HUDEP-2 (cell line): ENCODE results near the gene ZSWIM4.

Experiments
- DNase-seq, 76 experiments: peaks; one replicate each; lab custom pipeline; 2025; ENCODE audit not compliant: unreplicated experiment in 76 of 76; lab: John Stamatoyannopoulos, UW

Gene ZSWIM4

DNA sequence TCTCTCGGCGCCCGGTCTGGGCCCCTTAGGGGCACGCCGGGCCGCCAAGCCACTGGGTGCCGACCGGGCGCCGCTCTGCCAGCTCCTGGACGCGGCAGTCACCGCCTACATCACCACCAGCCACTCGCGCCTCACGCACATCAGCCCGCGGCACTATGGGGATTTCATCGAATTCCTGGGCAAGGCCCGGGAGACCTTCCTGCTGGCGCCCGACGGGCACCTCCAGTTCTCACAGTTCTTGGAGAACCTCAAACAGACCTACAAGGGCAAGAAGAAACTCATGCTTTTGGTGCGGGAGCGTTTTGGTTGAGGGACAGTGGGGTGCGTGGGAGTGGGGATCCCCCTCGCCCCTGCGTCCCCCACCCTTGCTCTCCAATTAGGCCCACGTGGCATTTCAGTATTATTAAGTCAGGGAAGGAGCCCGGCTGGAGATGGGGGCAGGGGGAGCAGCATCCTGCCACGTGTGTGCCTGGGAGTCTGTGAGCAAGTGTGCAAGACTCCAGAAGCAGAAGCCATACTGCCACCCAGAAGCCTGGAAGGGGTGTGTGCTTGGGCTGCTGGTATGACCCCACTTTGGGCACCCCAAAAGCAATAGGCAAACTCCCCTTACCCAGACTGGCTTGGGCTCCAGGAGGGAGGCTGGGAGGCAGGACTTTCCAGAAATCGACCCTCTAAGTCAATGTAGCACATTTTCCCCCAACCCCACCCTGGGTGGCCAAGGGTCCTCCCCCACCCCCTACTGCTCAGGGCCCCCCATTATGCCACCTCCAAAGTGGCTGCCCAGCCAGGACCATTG is 35.7 kb downstream of the ZSWIM4 start:
- no peak for DNase-seq

DNA sequence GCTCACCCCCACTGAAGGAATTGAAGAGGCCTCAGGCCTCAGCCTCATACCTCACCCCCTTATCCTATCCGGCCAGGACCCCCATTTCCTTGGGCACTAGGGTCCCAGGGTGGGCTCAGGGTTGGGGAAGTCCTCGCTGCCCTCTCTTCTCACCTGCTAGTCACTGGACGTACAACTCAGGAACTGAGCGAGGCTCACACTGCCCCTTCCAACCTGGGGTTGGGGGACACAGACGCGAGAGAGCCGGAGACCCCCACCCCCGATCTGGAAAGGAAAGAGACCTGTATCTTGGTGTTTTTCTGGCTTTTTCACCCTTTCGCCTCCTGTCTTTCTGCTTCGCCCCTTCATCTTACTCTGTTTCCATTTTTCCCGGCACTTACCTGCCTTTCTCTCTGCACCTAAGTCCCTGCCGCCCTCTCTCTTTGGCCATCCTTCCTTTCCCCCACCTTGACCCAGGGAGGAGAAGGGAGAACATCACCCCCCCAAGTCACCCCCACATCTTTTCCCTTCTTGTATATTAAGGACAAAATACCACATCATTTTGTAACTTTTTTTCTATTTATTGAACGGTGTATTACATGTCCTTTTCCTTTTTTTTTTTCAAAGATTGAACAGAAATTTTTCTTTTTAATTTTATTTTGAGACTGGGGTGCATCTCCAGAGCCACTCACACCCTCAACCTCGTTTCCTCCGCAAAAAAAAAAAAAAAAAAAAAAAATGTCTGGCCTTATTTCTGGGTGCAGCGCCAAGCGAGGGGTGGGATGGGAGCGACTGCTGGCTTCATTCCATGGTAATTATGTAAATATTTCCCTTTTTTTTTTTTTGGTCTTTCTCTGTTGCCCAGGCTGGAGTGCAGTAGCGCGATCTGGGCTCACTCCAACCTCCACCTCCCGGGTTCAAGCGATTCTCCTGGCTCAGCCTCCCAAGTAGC is 36.6 kb downstream of the ZSWIM4 start:
- no peak for DNase-seq

GRCh38 chr19:13833330-13834243 is 38.3 kb downstream of the ZSWIM4 start:
- peak in 73 of 76 experiments; percentile 50 to 97 (median 91) for DNase-seq

DNA sequence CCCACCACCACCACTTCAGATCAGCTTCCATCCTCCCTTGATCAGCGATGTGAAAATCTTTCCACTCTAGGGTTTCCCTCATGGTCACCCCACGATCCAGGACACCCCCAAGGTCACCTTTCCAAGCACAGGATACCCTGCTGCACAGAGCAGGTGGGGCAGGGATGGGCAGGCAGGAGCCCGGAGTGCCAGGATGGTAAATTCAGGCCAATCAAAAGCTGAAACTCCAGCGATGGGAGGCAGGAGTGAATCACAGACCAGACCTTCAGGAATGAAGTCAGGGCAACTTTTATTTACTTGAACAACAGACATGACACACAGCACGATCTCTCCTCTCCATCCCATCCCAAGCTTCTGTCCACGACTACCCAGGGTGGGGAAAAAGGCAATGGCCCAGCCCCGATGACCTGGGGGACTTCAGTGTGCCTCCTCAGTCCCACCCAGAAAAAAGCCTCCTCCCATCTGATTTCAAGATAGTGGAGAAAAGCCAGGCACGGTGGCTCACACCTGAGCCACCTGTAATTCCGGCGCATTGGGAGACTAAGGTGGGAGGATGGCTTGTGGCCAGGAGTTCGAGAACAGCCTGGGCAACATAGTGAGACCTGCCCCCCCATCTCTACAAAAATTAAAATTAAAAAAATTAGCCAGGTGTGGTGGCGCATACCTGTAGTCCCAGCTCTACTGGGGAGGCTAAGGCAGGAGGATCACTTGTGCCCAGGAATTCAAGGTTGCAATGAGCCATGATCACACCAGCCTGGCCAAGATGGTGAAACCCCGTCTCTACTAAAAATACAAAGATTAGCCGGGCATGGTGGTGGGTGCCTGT is 39.2 kb downstream of the ZSWIM4 start:
- DNase-seq, result peak in 2 of 76 experiments; percentile 15 to 19

GRCh38 chr19:13835791-13836723 is 40.8 kb downstream of the ZSWIM4 start:
- peak in 23 of 76 experiments; percentile 18 to 77 (median 37) for DNase-seq

DNA sequence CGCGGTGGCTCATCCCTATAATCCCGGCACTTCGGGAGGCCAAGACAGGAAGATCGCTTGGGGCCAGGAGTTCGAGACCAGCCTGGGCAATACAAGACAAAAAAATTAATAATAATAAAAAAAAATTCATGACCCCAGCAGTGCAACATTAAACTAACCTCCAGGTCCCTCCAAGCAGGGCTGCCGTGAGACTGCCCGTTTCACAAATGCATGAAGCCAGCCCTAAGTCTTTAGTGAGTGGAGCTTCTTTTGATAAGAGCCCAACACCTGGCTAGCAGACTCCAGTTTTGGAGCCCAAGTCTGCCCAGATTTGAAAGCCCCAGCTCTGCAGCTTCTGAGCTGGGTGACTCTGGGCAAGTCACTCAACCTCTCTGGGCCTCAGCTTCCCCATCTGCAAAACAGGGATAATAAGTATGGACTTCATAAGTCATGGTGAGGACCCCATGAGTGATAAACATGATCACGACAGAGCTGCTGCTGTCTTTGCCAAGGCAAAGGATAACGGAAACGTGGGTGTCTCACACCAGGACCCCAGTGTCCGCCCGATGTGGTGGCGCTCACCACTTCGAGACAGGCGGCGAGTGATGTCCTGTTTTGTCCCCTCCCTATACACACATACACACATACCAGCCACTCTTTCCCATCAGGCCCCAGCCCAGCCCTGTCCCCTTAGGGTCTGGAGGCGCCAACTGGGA is 43.3 kb downstream of the ZSWIM4 start:
- DNase-seq, result no peak

DNA sequence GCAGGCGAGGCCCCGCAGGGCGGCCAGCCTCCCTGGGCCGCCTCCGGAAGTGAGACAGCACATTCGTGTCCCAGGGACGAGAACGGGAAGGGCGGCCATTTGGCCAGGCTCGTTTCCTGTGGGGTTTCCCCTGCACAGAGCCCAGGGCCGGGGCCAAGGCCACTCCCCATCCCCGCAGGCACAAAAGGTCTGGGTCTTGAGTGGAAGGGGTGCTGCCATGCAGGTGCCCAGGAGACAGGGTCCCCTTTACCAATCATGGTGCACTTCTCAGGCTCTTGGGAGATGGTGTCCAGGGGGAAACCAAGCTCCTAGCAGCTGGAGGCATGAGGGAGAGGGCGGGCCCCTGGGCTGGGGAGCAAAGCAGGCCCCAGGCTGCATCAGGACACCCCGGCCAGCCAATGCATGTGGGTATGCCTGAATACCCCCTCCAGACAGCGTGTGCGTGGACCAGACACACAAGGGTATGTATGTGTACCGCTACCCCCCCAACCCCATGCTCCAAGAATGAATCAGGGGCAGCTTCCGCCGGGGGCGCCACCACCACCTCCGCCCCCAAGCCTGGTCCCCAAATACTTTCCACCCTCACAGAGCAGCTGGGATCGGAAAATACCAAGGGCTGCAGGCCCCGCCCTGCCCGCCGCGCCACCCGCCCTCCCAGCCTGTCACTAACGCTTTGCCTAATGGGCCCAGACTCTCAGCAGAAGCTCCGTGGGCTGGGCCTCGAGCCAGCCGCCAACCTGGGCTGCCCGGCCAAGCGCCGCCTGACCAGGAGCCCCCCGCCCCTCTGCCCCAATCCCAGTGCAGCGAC is 44.1 kb downstream of the ZSWIM4 start:
- peak in 71 of 76 experiments; percentile 46 to 96 (median 82) for DNase-seq

DNA sequence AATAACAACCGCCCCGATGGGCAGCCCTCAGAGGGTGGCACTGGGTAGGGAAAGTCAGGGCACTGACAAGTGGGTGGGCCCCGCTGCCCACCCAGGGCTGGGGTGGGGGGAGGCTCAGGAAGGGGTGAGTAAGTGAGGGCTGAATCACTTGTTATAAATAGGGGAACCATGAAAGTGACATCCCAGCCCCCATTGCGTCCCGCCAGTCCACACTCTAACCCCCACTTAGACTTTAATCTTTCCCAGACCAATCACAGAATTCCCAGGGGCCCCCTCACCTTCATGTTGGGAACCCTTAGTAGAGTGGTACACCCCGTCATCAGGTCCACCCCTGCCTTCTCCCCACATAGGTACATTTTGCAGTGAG is 44.7 kb downstream of the ZSWIM4 start:
- DNase-seq, result no peak

- DNase-seq, result peak in 65 of 76 experiments; percentile 33 to 94 (median 71)
Observed at GRCh38 chr19:13840305-13841085, 45.3 kb downstream of the ZSWIM4 start.

GRCh38 chr19:13841086-13841961 is 46.1 kb downstream of the ZSWIM4 start:
- peak in 61 of 76 experiments; percentile 26 to 86 (median 62) for DNase-seq

DNA sequence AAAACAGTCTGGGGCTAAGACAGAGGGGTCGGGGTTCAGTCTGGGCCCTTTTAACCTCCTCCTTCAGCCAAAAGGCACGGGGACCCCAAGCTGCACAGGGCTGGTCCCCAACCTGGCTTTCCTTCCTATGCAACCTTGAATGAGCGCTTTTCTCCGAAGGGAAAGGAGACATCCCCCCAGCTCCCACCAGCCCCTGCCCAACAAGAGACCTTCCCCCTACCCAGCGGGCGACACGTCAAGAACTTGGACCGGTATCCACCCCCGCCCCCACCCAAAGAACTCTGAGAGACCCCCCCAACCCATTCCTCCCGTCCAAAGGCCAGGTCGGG is 46.7 kb downstream of the ZSWIM4 start:
- peak in 6 of 76 experiments; percentile 35 to 66 (median 54) for DNase-seq

DNA sequence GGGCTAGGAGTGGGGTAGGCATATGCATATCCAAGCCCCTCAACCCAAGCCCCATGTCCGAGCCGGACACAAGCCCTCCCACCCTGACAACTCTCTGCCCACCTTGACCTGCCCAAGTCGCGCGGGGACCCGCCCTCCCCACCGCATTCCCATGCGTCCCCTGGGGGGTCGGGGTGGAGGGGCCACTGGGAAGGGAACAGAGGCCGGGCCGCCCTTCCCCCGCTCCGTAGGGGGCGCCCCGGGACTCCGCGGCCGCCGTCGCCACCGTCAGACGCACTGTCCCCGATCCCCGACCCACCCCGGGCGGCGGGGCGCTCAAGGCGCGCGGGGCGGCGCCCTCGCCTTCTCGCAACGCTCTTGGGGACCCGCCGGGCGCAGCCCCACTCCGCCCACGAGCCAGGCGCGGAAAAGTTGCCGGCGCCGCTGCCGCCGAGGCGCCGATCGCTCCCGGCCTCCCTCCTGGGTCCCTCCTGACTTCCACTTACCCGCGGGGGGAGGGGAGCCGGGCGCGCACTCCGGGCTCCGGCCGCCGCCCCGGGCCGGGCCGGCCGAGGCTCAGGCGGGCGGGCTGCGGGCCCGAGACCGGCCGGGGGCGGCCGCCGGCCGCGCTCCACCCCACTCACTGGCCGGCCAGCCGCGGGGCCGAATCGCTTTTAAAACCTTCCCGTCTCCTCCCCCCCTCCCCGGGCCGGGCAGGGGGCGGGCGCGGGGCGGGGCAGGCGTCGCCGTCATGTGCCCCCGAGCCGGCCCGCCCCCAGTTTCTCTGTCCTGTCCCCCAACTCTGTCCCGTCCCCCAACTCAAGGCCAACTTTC is 47.3 kb downstream of the ZSWIM4 start:
- DNase-seq, result peak in 58 of 76 experiments; percentile 28 to 76 (median 61)

DNA sequence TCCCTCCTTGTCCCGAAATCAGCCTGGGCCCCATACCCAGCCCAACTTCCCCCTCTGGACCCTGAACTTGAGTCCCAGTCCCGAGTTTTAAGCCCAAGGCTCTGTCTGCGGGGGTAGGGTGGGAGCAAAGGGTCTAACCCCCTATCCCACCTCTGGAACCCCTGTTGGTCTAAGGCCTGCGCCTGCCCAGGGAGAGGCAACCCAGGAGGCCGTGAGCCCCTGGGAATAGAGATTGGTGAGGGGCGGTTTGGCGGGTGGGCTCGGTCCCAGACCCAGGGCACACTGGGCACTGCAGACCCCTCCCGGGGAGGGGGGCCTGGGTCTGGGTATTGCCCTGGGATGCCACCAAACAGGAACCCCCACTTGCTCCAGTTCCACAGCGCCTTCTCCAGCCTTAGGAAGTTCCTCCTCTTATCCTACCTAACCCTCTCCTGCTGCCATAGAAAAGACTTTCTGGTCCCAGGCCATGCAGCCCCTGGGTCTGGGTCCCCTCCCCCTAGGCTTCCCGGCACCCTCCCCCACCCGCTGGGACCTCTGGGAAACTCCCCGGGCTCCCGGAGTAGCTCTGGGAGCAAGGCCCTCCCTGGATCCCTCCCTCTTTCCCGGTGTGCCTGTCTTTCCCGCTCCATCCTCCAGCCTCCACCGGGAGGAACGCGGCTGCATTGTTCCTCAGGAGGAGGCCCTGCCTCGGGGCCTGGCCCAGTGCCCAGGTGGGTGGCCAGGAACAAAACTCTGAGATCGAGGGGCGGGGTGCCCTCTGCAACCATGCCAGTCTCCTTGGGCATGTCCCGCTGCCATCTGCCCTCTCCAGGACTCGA is 48.1 kb downstream of the ZSWIM4 start:
- peak in 31 of 76 experiments; percentile 14 to 71 (median 36) for DNase-seq

DNA sequence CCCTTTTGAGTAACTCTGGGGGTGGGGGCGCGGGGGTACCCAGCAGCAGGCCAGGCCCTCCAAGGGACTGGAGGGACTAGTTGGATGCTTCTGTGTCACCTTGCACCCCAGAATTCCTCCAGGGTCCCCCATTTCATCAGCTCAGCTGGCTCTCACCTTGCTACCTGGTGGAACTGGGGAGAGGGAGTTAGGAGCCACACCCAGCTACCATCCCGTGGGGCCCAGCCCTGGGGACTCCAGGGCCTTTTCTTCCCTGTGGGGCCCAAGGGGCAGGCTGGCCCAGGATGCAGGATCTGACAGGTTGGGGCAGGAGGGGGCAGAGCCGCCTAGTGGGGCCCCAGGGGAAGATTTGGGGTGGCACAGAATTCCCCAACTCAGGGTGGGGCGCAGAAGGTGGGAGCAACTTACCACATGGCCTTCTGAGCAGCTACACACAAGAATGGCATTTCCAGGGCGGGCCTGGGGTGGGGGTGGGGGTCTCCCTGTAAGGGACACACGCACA is 48.9 kb downstream of the ZSWIM4 start:
- no peak for DNase-seq
